AG09319 (cell line): ENCODE measurements around the gene PPP6R3.

Experiments
- DNase-seq: peaks from one replicate; pipeline ENCODE4 v3.0.0-alpha.2; 2010; ENCODE audit warnings: low read depth; ENCODE audit errors: extremely low read depth
- CTCF ChIP-seq: IDR thresholded peaks from 2 replicates; pipeline ENCODE4 v1.5.1; 2011; ENCODE audit warnings: low read depth, mild to moderate bottlenecking, inconsistent platforms, low read length, moderate library complexity

Gene PPP6R3

GRCh38 chr11:68563454-68563853, 102.9 kb downstream of the PPP6R3 start:
- no peak for DNase-seq
- TF ChIP-seq CTCF: no peak

- no peak for TF ChIP-seq CTCF
- no peak for DNase-seq
Observed at GRCh38 chr11:68564261-68564660, 103.7 kb downstream of the PPP6R3 start.

- no peak for DNase-seq
- no peak for TF ChIP-seq CTCF
Observed at GRCh38 chr11:68565768-68566167, 105.2 kb downstream of the PPP6R3 start.

DNA sequence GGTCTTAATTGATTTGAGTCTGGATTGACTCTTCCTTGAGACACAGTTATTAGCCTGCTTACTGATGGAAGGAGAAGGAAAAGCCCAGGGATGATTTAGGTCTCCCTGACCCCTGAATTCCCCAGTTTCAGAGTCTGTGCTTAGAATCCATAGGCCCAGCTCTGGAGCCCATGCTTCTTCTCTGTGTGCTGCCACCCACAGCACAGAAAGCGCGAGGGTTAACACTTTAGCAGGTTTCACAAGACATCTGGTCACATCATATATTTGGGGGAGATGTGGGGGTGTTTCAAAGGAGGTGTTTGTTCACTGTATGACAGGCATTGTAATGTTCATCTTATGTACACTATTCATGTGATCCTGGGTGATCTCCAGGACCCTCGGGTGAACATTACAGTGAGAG, 107.0 kb downstream of the PPP6R3 start:
- no peak for TF ChIP-seq CTCF
- no peak for DNase-seq

DNA sequence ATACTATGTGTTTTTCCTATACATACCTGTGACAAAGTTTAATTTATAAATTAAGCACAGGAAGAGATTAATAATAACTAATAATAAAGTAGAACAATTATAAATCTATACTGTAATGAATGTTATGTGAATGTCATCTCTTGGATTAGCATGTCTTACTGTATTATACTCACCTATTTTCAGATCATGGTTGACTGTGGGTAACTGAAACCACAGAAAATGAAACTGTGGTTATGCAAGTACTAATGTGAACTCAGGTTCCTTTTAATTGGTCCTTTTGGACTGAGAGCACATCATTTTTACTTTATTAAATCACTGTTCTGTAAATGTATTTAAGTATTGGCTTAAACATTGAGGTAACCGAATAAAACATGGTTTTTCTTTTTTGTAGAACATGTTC, 108.8 kb downstream of the PPP6R3 start:
- TF ChIP-seq CTCF: no peak
- DNase-seq: no peak

GRCh38 chr11:68570691-68571090, 110.1 kb downstream of the PPP6R3 start:
- TF ChIP-seq CTCF: no peak
- DNase-seq: no peak

DNA sequence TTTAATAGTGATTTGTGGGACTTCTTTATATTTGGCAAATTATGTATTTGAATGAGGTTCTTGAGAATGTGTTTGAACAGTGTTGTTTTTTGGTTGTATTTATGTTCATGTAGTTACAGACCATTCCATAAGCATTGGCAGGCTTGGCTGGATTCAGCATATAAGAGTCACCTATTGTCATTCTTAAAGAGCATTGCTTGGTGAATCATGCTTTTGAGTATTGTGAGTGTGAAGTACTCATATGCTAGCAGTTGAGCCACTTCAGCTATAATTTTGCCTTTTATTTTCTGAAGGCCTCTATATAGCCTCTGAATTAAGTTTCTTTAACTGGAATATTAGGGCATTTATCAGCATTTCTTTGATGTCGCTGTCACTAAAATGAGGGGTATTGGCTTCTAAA, 113.8 kb downstream of the PPP6R3 start:
- no peak for DNase-seq
- TF ChIP-seq CTCF: no peak
